HG03196 (cell line): ENCODE data around the gene CSPG4.
"Not testable (repeated sequence)": the region's sequence is repeated elsewhere in the genome, so short reads cannot be mapped to it uniquely, and the experiment has no call there.

ENCODE experiments used
- ATAC-seq: cut with Tn5 transposase; IDR thresholded peaks from one replicate; pipeline ENCODE4 v1.9.1; 2021; ENCODE audit not compliant: unreplicated experiment

CSPG4 gene, protein sequence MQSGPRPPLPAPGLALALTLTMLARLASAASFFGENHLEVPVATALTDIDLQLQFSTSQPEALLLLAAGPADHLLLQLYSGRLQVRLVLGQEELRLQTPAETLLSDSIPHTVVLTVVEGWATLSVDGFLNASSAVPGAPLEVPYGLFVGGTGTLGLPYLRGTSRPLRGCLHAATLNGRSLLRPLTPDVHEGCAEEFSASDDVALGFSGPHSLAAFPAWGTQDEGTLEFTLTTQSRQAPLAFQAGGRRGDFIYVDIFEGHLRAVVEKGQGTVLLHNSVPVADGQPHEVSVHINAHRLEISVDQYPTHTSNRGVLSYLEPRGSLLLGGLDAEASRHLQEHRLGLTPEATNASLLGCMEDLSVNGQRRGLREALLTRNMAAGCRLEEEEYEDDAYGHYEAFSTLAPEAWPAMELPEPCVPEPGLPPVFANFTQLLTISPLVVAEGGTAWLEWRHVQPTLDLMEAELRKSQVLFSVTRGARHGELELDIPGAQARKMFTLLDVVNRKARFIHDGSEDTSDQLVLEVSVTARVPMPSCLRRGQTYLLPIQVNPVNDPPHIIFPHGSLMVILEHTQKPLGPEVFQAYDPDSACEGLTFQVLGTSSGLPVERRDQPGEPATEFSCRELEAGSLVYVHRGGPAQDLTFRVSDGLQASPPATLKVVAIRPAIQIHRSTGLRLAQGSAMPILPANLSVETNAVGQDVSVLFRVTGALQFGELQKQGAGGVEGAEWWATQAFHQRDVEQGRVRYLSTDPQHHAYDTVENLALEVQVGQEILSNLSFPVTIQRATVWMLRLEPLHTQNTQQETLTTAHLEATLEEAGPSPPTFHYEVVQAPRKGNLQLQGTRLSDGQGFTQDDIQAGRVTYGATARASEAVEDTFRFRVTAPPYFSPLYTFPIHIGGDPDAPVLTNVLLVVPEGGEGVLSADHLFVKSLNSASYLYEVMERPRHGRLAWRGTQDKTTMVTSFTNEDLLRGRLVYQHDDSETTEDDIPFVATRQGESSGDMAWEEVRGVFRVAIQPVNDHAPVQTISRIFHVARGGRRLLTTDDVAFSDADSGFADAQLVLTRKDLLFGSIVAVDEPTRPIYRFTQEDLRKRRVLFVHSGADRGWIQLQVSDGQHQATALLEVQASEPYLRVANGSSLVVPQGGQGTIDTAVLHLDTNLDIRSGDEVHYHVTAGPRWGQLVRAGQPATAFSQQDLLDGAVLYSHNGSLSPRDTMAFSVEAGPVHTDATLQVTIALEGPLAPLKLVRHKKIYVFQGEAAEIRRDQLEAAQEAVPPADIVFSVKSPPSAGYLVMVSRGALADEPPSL (N-terminal part only)

DNA sequence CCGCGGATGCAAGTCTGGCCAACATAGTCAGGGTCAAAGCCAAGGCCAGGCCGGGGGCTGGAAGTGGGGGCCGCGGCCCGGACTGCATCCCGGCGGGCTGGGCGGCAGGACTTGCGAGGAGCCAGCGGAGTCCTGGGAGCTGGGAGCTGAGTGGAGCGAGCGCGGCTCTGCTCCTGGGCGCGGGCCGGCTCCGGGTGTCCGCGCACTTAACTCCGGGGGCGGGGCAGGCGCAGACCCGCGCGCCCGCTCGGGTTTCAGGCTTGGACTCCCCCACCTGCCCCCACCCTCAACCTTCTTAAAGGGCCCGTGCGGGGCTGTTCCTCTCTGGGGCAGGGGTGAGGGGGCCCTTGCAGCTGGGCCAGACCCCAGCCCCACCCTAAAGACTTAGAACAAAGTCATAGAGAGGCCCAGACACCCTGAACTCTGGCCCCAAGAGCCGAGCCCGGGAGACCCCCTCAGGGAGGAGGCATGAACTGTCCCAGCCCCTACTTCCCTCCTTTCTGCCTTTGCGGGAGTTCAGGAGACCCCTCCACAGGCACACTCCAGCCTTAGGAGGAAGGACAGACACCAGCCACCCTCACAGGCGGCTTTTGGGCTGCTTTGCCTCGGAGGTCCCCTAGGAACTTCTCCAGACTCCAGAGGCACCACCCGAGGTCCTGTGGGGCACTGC lies at the start of gene CSPG4:
CSPG4 (minus strand) TSS at position 181 of the 670 bp plus-strand sequence; CDS start at position 88, 93 bp downstream.
- no peak for ATAC-seq

DNA sequence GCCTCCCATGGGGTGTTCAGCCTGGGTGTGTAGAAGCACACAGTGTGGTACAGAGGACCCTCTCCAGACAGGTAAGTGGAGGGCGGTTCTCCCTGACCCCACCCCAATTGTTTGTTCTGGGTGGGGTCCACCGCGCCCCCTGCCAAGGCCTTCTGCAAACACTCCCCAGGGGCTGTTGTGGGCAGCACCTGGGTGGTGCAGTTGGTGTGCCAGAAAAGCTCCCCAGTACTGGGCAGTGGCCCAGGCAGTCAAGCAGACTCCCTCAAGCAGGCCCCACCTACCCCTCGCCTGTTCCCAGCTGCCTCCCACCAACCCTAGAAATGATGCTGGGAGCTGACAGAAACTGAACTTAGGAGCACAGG lies 49.7 kb upstream of the CSPG4 start:
- not testable (repeated sequence) for ATAC-seq

DNA sequence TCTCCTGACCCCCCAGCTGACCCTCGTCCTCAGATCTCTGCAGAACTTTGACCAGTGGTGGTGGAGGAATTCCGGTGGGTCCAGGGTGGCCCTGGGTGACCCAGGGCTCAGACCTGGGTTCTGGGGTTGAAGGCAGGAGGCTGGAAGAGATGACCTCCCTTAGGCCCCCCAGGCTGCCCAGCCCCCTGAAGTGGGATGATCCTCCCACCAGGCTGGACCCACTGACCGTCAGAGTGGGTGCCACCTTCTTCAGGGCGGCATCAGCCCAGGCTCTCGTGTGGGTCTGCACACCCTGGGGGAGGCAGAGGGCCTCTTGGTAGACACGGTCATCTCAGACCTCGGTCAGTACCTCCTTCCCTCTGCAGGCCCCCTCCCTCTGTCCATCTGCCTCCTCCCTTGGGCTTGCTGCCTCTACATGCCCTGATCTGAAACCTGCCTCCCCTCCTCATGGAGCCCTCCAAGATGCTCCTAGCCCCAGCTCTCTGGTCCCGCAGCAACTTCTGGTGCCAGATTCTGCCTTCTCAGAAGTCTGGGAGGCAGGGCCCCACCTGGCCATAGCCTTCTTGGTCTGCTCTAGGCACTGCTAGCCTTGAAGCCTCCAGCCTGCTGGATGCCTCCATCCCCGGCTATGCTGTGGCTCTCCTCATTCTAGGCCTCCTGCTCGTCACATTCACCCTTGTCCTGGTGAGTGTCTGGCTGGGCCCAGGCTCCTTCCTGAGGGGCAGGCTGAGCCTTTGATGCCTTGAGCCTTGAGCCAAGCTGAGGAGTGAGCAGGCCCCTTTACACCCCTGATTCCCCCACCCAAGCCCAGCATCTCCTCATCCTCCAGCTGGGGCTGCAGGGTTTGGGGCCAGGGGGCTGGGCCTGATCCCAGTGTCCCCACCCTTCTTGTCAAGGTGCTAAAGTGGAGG lies 49.1 kb upstream of the CSPG4 start:
- no peak for ATAC-seq

DNA sequence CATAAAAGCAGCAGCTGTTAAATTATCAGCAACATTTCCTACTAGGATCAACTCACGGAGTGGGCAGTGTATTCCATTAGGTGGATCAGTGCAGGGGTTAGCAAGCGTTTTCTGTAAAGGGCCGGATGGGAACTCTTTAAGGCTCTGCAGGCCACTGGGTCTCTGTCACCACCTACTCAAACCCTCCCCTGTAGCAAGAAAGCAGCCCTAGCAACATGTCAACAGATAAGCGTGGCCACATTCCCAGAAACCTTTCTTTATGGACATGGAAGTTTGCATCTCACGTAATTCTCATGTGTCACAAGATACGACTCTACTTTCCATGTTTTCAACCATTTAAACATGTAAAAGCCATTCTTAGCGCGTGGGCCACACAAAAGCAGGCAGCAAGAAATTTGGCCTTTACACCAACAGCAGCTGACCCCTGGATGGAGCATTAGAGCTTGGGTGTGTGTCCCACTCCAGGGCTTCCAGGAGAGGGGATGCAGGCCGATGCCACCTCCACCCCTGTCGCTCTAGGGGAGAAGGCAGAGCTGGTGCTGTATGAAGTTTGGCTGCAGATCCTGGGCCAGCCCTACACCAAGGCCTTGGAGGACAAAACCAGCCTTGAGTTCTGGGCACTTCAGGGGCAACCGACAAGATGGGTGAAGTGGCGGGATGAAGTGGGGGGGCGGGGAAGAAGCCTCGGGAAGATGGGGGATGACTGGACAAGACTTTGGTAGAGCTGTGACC lies 48.2 kb upstream of the CSPG4 start:
- ATAC-seq: no peak

DNA sequence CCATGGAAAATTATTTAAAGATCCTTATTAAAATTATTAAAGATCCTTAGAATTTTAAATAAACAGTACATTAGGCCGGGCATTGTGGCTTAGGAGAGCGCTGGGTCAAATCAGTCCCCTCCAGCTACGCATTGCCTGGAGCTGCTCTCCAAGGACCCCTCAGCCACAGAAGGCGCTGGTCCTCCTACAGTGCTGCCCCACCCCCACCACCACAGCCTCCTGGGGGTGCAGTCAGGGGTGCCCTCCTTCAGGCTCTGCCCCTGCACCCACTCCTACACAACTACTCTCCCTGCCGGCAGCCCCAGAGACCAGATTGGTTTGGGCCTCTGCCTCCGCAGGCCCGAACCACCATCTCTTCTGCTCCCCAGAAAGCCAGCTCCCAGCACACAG lies 47.5 kb upstream of the CSPG4 start:
- not testable (repeated sequence) for ATAC-seq

DNA sequence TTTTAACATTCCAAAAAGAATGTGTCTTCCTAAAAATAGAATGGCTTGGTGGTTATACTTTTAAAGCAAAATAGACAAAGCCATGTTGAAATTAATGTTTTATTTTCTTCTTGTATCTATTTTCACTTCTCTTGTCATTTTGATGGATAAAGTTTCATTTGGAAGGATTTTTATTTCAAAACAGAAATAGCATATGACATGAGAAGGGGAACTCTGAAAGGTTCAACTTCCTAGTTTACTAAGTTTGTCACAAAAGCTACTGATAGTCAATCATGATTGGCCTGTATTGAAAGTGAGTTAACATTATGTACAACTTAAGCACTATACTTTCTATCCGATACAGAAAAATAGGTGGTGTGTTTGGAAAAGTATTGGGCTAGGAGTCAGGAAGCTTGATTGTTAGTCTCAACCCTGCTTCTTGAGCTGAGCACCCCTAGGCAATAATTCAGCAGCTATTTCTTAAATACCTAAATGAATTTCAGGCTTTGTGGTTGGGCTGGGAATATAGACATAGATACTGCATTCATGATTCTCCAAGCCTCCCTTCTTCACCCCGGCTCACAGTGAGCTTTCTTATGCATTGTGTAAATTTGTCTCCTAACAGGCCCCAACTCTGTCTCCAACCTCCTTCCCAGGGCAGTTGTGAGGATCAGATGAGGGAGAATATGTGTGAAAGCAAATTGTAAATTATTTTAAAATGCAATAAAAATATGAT lies 46.9 kb upstream of the CSPG4 start:
- no peak for ATAC-seq

DNA sequence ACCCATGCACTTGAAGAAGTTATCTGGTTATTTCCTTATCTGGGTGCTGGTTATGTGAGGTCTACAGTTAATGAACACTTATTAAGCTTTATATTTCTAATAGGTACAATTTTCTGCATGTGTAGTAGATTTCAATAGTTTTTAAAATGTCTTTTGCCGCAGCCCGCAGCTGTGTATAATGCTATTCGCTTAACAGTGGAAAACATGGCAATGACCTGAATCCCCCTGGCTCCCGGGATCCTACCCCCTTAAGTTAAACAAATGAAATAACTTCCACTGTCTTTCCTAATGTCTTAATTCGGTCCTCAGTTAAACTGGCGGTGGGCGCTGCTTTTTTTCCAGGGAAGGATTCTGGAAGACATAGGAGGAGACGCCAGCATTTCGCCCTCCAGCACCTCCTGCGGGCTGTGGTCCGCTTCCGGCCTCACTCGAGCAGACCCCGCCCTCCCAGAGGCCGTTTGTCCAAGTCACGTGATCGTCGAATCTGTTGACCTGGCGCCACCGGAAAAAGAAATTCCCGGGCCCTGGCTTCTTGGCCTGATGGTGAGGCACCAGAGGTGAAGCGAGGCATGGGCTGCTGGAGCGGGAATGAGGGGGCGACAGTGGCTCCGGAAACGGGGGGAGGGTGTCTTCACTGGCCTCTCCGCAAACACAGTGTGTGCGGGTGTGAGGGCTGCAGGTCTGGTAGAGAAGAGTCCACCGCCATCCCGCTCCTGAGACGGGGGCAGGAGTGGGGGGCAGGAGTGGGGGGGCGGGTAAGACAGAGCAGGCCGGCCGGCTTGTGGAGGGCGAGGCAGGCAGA lies 45.6 kb upstream of the CSPG4 start:
- ATAC-seq: peak; percentile 77

DNA sequence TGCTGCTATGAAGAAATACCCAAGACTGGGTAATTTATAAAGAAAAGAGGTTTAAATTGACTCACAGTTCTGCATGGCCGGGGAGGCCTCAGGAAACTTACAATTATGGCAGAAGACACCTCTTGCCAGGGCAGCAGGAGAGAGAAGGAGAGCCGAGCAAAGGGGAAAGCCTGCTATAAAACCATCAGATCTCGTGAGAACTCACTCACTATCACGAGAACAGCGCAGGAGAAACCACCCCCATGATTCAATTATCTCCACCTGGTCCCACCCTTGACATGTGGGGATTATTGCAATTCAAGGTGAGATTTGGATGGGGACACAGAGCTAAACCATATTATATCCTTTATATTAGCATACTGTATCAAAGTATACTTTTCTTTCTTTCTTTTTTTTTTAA lies 42.2 kb upstream of the CSPG4 start:
- not testable (repeated sequence) for ATAC-seq

DNA sequence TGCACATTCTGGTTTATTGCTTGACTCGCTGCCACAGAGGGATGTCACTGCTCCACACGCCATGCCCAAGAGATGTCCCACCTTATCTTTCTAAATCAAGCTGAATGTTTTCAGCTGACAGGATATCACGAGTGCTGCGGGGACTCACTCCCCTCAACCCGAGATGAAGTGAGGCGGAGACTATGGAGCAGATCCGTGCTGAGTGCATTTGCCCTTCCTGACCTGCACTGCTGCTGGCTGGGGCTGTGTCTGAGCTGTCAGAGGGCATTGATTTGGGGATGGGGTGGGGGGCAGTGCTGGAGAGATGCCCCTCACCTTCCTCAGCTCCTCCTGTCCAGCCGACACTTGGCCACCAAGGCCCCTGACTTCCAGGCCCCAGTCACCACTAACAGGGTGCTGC lies 40.5 kb upstream of the CSPG4 start:
- no peak for ATAC-seq

DNA sequence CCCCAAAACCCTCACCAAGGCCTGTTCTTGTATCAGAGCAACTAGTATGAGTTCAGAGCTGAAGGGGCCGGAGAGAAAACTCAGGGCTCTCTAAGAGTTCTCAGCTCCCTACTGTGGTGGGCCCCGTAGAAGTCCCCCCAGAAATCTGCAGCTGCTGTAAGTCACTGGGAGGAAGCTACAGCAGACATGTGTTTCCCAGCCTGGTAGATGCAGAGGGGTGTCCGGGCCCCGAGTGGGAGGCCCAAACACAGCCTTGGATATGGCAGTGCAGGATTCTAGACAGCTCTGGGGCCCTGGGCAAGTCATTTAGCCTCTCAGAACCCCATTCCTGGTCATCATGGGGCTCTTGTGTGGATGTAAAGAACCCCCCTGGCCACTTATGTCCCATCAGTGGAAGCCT lies 39.2 kb upstream of the CSPG4 start:
- no peak for ATAC-seq

DNA sequence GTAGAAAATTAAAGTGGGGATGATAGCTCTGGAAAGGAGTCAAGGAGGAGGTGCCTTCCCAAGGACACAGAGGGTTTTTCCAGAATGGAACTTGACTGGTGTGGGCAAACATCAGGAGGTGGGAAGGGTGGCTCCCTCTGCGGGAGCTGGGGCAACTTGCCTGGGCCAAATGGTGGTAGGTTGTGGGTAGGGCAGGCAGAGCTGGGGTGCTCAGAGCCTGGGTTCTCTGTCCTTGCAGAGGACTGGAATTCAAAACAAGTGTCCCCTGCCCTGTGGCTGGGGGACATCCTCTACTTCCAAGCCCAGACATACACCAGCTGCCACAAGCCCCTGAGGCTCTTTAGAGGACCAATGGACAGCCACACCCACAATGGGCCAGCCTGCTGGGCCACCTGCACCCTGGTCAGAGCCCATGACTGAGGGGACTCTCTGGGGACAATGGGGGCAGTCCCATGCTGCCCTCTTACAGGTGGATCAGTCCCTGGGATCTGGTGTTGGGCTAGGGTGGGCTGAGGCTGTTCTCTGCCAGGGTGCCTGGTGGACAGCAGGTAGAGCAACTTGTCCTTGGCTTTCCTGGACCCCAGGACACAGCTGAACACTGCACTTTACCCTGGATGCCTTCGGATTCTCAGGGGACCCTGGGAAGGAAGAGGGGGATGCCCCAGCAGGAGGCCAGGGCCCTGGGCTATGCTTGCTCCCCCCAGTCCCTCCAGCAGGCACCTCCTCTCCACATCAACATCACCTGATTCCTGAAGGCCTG lies 38.6 kb upstream of the CSPG4 start:
- no peak for ATAC-seq

DNA sequence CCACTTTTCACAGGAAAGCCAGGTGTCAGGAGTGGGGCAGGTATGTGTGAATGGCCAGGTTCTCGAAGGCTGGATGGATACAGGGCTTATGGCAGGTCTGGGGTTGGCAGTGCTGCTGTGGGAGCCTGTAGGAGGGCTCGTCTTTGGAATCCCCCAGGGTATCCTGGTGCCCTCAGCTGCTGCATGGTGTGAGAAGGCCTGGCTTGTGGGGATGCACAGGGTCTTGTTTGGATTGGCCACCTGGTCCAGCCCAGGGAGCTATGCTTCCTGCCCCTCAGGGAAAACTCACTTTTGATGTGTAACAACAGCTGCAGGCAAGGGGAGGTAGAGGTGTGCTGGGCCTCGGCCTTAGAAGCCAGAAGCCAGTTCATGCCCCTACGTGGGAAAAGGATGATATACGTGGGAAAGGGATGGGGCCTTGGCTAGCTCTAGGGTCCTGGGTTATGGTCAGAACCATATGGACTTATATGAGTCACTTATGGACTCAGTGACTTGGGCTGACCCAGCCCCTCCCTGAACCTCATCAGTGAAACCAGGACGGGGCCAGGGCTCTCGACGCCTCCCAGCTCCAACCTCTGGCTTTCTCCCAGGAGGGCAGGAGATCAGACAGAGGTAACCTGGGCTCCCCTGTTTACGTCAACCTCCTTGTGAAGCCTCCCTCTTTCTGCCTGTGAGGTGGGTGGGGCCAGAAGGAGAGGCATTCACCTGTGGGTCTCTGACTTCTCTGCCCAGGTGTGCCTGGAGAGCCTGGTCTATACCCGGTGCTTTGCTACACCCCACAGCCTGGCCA lies 37.8 kb upstream of the CSPG4 start:
- no peak for ATAC-seq

DNA sequence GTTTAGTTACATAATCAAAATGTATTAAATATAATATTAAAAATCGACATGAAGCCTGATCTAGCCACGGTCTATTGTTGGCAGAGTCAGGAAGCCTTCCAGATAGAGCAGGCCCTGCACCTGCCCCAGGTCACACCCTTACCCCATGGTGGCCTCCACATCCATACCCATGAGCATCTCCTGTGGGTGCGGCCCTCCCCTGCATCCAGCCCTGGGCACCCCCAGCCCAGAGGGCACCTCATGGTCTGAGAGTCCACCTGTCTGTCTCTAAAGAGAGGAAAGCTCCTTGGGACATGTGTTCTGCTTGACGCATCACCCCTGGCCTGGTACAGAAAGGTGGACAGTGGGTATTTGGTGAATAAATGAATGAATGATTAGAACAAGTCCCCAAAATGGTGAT lies 37.2 kb upstream of the CSPG4 start:
- no peak for ATAC-seq

DNA sequence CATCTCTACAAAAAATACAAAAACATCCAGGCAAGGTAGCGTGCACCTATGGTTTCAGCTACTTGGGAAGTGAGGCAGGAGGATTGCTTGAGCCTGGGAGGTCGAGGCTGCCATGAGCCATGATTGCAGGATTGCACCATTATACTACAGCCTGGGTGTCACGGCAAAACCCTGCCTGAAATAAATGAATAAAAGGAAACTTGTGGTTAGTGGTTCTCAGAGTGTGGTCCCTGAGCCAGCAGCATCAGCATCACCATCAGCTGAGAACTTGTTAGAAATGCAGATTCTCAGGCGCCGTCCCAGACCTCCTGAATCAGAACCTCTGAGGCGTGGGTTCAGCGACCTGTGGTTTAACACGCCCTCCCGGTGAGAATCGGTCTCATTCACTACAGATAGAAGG lies 36.2 kb upstream of the CSPG4 start:
- ATAC-seq: not testable (repeated sequence)

DNA sequence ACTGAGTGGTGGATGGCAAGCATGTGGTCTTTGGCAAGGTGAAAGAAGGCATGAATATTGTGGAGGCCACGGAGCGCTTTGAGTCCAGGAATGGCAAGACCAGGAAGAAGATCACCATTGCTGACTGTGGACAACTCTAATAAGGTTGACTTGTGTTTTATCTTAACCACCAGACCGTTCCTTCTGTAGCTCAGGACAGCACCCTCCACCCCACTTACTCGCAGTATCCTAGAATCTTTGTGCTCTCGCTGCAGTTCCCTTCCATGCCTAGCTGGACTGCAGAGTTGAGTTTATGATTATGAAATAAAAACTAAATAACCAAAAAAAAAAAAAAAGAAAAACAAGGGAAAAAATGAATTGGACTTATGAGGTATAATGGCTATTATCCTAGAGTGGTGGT lies 34.5 kb upstream of the CSPG4 start:
- ATAC-seq: not testable (repeated sequence)

DNA sequence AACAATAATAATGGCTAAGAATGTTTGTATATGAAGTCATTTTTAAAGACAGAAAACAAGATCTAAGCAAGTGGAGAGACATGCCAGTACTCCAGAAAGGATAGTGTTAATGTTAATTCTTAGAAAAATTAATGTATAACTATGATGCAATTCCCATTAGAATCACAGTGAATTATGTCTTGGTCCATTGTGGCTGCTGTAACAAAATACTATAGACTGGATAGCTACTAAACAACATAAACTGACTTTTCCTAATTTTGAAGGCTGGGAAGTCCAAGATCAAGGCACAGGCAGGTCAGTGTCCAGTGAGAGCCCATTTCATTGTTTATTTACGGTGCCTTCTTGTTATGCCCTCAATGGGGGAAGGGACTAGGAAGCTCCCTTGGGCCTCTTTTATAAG lies 32.7 kb upstream of the CSPG4 start:
- no peak for ATAC-seq
